CD4-positive, alpha-beta T cell treated with Interleukin-10 for 1 hour (primary cell): ENCODE results near the gene CDK4.

ENCODE experiments used
- DNase-seq: peaks from one replicate; pipeline ENCODE4 v3.0.0-alpha.2; 2020

The CDK4 gene

DNA sequence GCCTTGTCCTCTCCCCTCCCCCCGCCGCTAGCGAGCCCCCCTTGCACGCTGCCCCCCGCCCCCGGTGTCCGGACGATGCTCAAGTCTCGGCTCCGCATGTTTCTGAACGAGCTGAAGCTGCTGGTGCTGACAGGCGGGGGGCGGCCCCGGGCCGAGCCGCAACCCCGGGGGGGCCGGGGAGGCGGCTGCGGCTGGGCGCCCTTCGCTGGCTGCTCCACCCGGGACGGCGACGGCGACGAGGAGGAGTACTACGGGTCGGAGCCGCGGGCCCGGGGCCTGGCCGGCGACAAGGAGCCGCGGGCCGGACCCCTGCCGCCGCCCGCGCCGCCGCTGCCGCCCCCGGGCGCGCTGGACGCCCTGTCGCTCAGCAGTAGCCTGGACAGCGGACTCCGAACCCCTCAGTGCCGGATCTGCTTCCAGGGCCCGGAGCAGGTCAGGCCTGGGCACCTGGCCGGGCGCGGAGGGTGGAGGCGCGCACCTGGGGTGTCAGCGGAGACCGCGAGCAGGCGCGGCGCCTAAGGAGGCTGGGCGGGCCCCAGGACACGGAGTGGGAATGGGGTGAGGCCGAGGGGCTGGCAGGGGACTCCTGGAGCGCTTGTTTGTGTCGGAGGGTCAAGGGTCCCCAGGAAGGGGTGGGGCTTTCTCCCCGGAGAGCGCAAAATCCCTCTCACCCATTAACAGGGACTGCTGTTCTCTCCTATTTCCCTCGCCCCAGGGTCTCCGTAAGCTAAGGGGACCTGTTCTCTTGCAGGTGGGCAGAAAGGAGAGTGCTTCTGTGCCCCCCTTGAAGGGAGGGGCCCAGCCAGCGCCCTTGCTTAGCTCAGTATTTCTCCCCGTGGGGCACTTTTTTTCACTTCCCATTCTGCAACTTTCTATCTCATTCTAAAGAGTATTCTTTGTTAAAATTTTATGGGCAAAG is 3.6 kb upstream of the CDK4 start:
- peak; percentile 54 for DNase-seq

DNA sequence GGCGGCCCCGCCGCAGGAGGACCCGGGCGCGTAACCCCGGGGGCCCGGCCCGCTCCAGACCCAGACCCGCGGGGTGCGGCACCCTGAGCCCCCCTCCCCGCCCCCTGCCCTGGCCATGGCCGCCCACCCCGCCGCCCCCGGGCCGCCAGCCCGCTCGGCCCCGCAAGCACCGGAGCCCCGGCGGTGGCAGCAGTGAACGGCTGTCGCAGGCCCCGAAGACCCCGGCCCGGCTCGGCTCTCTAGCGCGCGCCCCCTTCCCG is 3.0 kb upstream of the CDK4 start:
- no peak for DNase-seq

DNA sequence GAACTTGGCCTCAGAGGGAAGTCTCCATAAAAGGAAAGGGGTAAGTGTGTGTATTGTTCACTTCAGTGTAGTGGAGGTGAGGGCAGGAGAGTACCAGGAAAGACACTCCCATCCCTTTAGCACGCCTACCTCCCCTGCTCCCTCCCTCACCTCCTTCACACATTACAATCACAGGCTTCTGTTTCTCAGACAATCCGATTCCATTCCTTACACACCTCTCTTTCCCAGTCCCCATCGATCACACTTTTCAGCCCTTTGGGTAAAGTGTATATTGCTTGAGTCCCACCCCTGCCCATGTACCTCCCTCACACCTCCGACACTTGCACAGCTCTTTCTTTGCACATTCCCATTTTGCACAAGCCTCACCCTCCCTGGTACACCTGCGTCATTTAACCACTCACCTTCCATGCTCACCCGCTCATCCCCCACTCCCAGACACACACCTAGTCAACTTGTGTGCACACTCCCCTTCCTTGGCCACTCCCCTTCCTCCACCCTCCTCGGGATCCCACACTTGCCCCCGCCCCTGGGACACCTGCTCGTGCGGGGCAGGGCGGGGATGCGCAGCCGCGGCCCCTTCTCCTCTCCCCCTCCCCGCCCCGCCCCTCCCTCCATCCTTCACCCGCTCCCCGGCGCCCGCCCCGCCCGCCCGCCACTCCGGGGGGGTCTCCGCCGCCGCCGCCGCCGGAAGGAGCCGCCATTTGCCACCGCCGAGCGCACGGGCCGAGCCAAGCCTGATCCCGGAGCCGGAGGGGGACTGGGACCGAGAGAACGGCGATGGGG is 2.5 kb upstream of the CDK4 start, which contains the start of gene MARCHF9:
Gene MARCHF9 (plus strand): TSS at position 693 of the 783 bp plus-strand sequence. CDS start 426 bp downstream, outside the sequence.
- peak; percentile 93 for DNase-seq

DNA sequence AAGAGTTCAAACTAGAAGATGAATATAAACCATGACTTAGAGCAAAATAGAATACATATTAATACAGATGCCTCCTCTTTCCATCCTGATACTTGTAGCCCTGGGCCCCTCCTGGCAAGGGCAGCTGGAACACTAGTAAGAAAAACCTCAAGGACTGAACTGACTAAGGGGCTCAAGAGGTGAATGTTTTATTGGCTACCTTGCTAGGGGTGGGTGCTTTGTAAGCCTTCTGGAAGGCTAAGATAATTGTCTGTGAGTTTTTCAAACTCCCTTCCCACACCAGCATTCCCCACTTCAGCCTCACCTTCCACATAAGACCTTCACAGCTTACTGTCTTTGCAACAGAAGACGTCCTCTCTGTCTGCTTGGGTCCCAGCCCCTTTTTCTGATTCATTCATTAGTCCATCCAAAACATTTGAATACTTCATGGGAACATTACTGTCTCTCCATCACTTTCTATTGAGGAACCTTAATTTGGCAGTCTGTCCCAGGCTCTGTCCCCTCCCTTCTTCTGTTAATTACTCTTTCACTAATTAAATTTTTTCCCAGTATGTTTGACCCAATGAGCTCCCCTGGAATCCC is 1.7 kb upstream of the CDK4 start:
- no peak for DNase-seq

DNA sequence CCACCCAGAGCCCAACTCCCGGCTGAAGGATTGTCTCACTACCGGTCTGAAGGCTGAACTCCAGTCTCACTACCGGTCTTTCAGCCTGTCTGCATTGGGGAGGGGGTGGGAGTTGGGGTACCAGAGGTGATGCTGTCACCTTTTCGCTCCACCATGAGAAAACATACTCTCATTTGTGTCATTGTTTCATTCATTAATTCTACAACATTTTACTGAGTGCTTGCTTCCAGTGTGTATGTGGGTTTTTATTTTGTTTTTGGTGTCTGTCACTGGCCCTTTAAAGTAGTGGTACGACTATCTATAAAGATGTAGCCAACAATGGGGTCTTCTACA is 524 bp upstream of the CDK4 start:
- DNase-seq: no peak

DNA sequence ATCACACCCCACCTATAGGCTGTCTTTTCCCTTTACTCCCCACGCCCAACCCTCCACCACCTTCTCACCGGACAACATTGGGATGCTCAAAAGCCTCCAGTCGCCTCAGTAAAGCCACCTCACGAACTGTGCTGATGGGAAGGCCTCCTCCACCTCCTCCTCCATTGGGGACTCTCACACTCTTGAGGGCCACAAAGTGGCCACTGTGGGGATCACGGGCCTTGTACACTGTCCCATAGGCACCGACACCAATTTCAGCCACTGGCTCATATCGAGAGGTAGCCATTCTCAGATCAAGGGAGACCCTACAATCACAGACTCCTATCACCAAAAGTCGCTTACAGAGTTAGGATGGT is 700 bp downstream of the CDK4 start:
- no peak for DNase-seq

DNA sequence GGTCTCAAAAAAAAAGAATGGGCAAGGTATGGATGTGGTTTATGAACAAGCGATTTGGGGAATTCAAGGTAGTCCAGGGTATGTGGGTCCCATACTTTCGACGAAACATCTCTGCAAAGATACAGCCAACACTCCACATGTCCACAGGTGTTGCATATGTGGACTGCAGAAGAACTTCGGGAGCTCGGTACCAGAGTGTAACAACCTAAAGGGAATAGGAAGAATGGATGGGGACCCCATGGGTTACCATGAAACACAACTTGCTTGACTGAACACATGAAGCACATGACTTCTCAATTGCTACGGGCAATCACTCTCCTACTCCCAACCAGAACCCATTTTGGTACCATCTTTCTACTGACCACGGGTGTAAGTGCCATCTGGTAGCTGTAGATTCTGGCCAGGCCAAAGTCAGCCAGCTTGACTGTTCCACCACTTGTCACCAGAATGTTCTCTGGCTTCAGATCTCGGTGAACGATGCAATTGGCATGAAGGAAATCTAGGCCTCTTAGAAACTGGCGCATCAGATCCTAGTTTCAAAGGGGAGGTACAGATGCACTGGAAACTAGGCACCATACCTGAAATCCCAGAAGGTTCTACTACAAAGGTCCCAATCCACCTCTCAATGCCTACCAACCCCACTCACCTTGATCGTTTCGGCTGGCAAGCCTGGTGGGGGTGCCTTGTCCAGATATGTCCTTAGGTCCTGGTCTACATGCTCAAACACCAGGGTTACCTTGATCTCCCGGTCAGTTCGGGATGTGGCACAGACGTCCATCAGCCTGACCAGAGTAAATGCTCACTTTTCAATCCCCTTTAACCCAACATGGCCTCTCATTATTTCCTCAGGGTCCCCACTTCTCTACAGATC is 1.3 kb downstream of the CDK4 start:
- no peak for DNase-seq

DNA sequence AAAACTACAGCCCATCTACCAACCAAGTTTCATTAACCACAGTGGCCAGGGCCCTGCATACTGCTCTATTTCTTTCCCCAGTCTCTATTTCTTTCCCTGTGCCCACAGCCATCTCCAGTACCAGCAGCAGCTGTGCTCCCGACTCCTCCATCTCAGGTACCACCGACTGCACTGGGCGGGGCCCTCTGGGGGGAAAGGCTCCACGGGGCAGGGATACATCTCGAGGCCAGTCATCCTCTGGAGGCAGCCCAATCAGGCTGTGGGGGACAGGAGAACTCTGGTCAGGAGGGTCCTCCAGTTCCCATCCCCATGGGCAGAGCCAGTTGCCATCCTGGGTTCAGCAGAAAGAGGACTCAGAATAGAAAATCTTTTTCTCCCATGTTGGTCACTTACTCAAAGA is 3.0 kb downstream of the CDK4 start:
- DNase-seq: no peak

DNA sequence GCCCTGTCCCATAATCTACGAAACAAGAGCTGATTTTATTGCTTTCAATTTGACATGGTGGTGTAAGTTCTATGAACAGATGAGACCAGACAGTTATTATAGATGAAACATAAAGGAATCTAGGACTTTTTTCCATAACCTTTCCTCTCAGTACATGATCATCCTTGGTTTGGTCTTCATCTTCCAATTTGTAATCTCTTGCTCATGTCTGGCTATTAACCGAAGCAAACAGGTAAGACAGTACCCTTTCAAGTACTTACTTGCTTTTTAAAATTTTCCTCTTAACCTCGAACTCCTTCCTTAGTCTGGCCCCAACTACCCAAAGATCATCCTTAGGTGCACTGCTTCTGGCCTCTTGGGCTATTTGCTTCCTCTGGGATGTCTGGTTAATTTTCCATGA is 6.1 kb downstream of the CDK4 start:
- no peak for DNase-seq

DNA sequence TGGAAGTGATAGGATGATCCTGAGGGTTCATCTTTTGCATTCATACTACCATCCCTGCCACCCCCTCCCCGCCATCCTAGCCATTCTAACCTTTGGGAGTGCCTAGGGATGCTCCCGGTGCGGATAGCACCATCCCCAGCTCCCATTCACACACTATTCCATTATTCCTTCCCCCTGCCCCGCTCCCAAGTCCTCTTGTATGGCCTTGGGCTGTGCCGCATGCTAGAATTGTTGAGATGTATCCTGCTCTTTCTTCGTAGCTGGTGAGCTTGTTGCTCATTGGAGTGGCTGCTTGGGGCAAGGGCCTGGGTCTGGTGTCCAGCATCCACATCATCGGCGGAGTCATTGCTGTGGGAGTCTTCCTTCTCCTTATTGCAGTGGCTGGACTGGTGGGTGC is 6.6 kb downstream of the CDK4 start:
- no peak for DNase-seq

DNA sequence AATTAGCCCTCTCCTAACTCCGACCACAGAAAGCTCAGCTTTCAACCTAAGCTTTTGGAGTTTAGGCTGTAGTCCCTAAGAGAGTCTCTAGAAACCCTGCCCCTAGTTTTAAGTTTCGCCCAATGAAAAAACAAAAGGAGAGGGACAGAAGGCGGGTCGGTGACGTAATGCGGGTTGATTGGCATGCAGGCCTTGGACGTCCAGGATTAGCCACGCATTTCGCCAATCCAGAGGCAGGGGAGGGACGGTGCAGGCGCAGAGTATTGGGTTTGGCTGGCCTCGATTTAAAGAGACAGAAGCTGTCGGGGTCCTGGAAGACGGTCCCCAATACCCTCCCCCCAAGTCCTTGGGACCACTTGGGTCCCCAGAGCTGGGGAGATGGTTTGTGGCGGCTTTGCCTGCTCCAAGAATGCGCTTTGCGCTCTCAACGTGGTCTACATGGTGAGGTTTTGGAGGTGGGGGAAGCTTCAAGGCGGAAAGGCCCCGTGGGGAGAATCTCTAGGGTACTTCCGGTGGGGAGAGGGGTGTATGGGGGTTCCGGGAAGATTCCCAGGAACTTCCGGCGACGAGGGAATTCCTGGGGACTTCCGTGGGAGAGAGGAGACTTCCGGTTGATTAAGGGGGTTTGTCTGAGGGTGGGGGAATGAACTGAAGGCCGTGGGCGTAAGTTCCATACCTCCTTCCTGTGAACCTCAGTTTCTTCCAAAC is 7.2 kb downstream of the CDK4 start, which contains the start of gene TSPAN31:
Gene TSPAN31 (plus strand): TSS at position 263 of the 708 bp plus-strand sequence. CDS start 116 bp downstream, at position 379.
- DNase-seq: peak; percentile 96

DNA sequence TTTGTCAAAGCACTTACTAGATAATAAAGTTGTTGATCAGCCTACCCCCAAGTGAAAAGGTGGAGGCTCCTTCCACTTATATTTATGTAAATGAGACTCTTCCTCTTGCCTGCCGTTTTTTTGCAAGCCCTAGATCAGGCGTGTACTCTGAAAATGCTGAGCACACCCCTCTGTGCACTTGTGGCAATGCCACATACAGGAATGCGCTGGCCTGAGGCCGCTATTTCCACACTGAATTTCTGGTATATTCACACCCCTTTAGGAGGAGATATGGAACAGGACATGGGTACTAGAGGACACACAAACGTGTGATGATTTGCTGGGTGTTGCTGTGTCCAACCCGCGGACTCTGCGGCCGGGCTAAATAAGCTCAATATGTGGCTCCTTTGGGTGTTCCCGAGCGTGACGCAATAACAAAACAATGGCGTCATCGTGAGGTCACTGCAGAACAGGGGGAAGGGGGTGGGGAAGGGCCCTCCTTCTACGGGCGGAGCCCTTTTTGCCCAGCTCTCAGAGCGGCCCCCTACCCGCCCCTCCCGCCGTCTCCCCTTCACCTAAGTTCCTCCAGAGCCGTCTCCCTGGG is 7.8 kb downstream of the CDK4 start:
- peak; percentile 87 for DNase-seq

DNA sequence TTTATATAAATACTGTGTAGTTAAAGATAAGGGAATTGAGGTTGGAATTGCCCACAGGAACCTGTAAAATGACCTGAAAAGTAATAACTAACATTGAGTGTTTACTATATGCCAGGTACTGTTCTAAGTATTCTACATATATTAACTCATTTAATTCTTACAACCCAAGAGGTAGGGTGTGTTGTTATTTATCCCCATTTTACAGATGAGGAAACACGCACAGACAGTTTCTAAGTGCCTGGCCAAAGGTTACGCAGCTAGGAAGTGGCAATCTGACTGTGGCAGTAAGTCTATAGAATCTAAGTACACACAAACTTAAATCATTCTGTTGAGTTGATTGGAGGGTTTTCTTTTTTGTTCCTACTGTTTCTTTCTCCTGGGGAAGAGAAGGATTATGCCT is 8.3 kb downstream of the CDK4 start:
- DNase-seq: no peak

DNA sequence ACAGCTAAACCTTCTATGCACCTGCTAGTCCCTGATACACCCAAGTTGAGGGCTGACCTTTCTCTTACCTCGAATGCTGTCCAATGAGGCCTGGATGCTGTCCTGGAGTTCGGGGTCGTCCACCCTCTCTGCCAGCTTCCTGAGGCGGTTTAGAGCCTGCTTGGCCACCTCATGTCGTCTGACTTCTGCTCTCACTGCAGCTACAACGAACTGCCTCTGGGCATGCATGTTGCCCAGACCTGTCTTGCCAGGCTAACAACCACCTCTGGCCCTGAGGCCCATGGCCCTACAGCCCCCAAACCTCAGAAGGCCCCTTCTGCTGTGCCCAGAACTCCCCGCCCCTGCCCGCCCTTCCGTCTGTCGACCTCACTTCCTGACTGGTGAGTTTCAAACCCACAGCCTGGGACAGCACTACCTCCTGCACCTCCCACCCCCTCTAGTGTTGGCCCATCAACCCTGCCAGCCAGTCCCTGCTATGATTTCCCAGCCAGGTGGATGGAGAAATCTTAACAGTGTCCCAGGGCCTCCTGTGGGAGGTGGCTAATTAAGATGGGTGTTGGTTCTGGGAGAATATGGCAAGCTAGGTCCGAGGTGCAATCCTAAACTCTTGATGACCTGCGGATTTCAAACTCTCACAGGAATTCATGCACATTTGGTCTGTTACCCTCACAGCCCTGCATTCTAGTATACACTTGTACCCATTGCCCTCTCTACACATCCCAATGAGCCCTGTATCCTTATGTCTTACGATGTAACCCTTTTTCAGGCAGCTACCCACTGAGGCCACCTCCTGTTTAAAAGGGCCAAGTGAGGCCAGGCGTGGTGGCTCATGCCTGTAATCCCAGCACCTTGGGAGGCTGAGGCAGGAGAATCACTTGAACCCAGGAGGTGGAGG is 10.0 kb downstream of the CDK4 start:
- peak; percentile 90 for DNase-seq

DNA sequence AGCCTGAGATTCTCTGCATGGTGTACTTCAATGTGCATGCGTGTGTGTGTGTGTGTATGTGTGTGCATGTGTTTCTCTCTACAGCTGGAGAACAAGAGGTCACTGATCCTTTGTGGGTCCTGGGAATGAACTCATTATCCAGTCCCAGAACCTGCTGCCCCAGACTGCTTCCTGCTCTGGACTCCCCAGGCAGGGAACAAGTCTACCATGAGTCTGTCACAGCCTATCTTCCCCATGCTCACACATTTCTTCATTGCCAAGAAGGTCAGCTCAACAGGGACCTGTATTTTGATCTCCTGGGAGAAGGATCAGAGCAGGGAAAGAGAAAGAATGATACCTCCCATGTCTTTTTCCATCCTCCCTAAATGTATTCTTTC is 10.7 kb downstream of the CDK4 start:
- no peak for DNase-seq

DNA sequence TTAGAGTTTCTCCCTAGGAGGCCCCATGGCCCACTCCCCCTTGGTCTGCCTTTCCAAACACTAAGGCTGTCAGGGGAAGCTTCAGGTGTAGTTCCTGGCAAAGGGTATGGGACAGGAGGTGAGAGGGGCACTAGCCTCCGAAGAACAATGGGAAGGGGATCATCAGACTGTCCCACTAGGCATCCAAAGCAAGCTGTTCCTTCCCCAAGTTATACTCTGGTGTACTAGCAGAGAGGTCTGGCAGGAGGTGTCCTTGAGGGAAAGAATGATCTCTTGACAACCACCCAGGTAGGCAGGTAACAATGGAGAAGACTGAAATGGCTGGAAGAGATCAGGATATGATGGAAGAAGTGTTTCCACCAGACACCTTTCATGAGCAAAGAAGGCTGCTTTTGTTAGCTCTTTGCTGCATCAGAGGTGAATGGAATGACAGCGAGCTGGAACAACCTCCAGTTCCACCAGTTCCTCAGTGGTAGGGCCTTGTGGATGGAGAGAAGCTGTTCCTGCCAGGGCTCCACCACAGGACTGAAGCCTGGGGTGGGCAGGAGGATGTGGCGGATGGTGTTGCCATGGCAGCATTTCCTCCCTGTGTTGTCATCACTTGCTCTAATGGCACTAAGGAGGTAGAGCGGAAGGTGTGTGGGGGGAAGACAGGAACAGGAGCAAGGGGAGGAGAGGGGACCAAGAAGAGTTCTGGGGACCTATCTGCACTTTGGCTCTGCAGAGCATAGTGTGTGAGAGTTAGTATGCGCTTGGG is 11.3 kb downstream of the CDK4 start:
- peak; percentile 89 for DNase-seq

DNA sequence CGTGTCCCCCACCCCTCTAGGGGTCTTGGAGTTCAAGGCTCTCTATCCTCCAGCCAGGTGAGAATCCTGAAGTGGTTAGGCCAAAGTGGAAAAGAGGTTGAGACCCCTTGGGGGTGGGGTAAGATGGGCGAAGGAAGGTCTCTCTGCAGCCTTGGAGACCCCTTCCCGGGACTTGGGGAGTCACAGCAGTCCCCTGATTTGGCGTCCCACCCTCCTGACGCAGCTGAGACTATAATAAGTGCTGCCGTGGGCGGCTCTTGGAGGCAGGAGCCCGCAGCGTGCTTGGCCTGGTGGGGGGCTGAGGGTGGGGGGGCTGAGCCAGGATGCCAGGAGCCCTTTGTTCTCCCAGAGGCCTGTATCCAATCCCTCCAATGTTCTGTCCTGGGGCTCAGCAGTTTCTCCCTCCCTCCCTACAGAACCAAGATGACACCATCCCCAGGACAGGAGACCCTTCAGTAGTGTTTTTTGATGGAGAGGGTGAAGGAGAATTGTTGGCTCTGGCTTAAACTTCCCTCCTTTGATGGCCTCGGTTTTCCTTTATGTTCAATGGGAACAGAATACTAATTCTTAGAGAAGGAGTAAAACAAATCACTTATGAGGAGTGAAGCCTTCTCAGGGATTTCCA is 12.1 kb downstream of the CDK4 start:
- DNase-seq: no peak

DNA sequence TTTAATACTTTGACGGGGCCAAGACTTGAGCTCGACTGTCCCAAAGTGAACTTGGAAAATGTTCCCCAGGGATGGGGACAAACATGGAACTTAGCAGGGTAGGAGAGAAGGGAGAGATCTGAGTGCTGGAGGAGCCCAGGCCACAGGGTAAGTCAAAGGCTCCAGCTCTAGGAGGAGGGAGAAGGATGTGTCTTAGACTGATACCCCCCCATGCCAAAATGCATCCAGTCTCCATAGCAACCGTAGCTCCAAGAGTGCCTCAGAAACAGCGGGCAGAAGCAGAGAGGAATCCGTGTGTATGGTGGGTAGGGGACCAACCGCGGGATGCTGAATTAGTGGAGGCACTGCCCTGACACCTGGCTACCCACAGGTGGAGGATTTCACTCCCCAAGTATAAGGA is 12.7 kb downstream of the CDK4 start:
- no peak for DNase-seq

DNA sequence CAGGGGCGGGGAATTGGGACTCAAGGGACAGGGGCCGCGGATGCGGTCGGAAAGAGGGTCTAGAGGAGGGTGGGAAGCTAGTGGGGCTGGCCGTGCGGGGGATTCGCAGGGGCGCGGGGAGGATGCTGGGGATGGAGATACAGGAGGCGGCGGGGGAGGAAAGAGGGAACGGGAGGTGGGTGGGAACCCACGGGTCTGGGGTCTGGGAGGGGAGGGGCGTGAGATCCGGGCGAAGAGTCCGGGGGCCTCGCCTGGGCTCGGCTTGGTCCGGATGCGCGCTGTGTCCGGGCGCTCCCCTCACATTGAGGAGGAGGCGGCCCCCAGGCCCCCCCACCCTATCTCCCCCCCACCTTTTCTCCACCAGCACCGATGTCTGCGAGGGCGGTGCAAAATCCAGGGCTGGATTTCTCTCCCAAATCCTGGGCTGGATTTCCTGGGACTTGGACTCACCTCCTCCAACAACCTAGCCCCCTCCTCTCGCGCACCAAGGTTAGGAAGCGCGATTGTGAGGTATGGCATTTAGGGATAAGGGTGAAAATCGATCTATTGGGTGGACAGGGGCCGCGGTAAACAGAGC is 13.4 kb downstream of the CDK4 start, which contains the start of gene AGAP2:
Gene AGAP2 (minus strand): TSS at position 82 of the 577 bp plus-strand sequence. CDS start 496 bp downstream, outside the sequence.
- no peak for DNase-seq
